ENCODE data around the gene KAT2B.

KAT2B gene

DNA sequence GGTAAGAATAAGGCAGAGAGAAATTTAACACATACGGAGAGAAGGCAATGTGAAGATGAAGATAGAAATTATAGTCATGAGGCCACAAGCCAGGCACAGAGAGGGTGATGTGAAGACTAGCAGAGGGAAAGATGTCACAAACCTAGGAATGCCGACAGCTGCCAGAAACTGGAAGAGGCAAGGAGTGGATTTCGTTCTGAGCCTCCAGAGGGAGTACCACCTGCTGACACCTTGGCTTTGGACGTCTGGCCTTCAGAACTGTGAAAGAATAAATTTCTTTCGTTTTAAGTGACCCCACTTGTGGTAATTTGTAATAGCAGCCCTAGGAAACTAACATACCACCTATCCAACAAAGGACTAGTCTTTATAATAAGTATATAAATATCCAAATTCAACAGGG lies 150.7 kb downstream of the KAT2B start:
- TF ChIP-seq CTCF (IDR thresholded peaks at IDR 0.05; ENCODE audit: insufficient read depth, low read depth, low read length, missing control alignments): no peak
- H3K4me3 ChIP-seq (ENCODE audit: low read depth, low read length): no peak overlapping the region
- no peak for DNase-seq (ENCODE audit: low read depth)

DNA sequence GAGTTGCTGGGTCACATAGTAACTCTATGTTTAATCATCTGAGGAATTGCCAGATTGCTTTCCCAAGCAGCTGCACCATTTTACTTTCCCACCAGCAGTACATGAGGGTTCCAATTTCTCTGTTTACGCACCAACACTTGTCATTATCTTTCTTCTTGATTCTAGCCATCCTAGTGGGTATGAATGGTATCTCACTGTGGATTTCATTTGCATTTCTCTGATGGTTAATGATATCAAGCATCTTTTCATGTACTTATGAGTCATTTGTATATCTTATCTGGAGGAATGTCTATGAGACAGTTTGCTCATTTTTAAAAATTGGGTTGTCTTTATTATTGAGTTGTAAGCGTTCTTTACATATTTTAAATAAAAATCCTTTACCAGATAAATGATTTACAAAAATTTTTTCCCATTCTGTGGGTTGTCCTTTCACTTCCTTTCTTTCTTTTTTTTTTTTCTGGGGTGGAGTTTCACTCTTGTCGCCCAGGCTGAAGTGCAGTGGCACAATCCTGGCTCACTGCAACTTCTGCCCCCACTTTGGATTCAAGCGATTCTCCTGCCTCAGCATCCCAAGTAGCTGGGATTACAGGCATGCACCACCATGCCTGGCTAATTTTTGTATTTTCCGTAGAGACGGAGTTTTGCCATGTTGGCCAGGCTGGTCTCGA lies 154.7 kb downstream of the KAT2B start:
- no peak for DNase-seq (ENCODE audit: low read depth)
- no peak for TF ChIP-seq CTCF (IDR thresholded peaks at IDR 0.05; ENCODE audit: insufficient read depth, low read depth, low read length, missing control alignments)
- no peak overlapping the region for H3K4me3 ChIP-seq (ENCODE audit: low read depth, low read length)

GRCh38 chr3:20197775-20198174 lies 157.5 kb downstream of the KAT2B start:
- no peak overlapping the region for H3K4me3 ChIP-seq (ENCODE audit: low read depth, low read length)
- TF ChIP-seq CTCF (IDR thresholded peaks at IDR 0.05; ENCODE audit: insufficient read depth, low read depth, low read length, missing control alignments): no peak
- no peak for DNase-seq (ENCODE audit: low read depth)

- no peak for DNase-seq (ENCODE audit: low read depth)
- TF ChIP-seq CTCF (IDR thresholded peaks at IDR 0.05; ENCODE audit: insufficient read depth, low read depth, low read length, missing control alignments): no peak
- H3K4me3 ChIP-seq (ENCODE audit: low read depth, low read length): no peak overlapping the region
Measured at GRCh38 chr3:20201143-20201542, 160.9 kb downstream of the KAT2B start.
